ENCODE results near the gene NLK. TPM values are rescaled to one million over a fixed set of nuclear protein-coding genes. Genes with fewer than 3 reads are reported as not detected.

NLK gene
- total RNA-seq, 1 donor from 2014 or later, result 17.5 TPM

- H3K4me3 Mint-ChIP-seq (ENCODE audit: unreplicated experiment), result no peak overlapping the region
- no peak overlapping the region for H3K27ac Mint-ChIP-seq (ENCODE audit: unreplicated experiment)
- no peak for TF ChIP-seq CTCF (IDR thresholded peaks at IDR 0.05)
- H3K36me3 Mint-ChIP-seq (ENCODE audit: unreplicated experiment), result no peaks in the 10 kb centered on the region
- no peak for DNase-seq (ENCODE audit: extremely low spot score, unreplicated experiment)
- H3K4me1 Mint-ChIP-seq (ENCODE audit: unreplicated experiment), result peaks cover 32% of the 10 kb centered on the region
- no peaks in the 10 kb centered on the region for H3K9me3 Mint-ChIP-seq (ENCODE audit: unreplicated experiment)
- no peaks in the 10 kb centered on the region for H3K27me3 Mint-ChIP-seq (ENCODE audit: unreplicated experiment)
Measured at GRCh38 chr17:28057731-28058246, 15.3 kb downstream of the NLK start.

- Mint-ChIP-seq H3K9me3 (ENCODE audit: unreplicated experiment) (no peaks in the 10 kb centered on the region), H3K4me3 (ENCODE audit: unreplicated experiment) (no peak overlapping the region), H3K27me3 (ENCODE audit: unreplicated experiment) (no peaks in the 10 kb centered on the region), H3K27ac (ENCODE audit: unreplicated experiment) (no peak overlapping the region), H3K36me3 (ENCODE audit: unreplicated experiment) (no peaks in the 10 kb centered on the region), H3K4me1 (ENCODE audit: unreplicated experiment) (peaks cover 23% of the 10 kb centered on the region)
- DNase-seq (ENCODE audit: extremely low spot score, unreplicated experiment), result no peak
- TF ChIP-seq CTCF (IDR thresholded peaks at IDR 0.05), result no peak
Measured at GRCh38 chr17:28059675-28060074, 17.2 kb downstream of the NLK start.

GRCh38 chr17:28065706-28066105 lies 23.2 kb downstream of the NLK start:
- H3K36me3 Mint-ChIP-seq (ENCODE audit: unreplicated experiment), result no peaks in the 10 kb centered on the region
- no peak overlapping the region for H3K27ac Mint-ChIP-seq (ENCODE audit: unreplicated experiment)
- DNase-seq (ENCODE audit: extremely low spot score, unreplicated experiment), result no peak

GRCh38 chr17:28069061-28069460 lies 26.6 kb downstream of the NLK start:
- H3K4me3 Mint-ChIP-seq (ENCODE audit: unreplicated experiment), result no peak overlapping the region
- peaks cover 8% of the 10 kb centered on the region for H3K9me3 Mint-ChIP-seq (ENCODE audit: unreplicated experiment)
- peaks cover 21% of the 10 kb centered on the region for H3K4me1 Mint-ChIP-seq (ENCODE audit: unreplicated experiment)

More at GRCh38 chr17:28065706-28066105, 23.2 kb downstream of the NLK start:
- peaks cover 2% of the 10 kb centered on the region for H3K4me1 Mint-ChIP-seq (ENCODE audit: unreplicated experiment)
- no peaks in the 10 kb centered on the region for H3K27me3 Mint-ChIP-seq (ENCODE audit: unreplicated experiment)
- H3K4me3 Mint-ChIP-seq (ENCODE audit: unreplicated experiment), result no peak overlapping the region
- no peak for TF ChIP-seq CTCF (IDR thresholded peaks at IDR 0.05)
- no peaks in the 10 kb centered on the region for H3K9me3 Mint-ChIP-seq (ENCODE audit: unreplicated experiment)

GRCh38 chr17:28071179-28071578 lies 28.7 kb downstream of the NLK start:
- Mint-ChIP-seq H3K27ac (ENCODE audit: unreplicated experiment) (peak overlapping the region; percentile 19), H3K36me3 (ENCODE audit: unreplicated experiment) (peaks cover 5% of the 10 kb centered on the region), H3K27me3 (ENCODE audit: unreplicated experiment) (no peaks in the 10 kb centered on the region), H3K9me3 (ENCODE audit: unreplicated experiment) (peaks cover 8% of the 10 kb centered on the region), H3K4me1 (ENCODE audit: unreplicated experiment) (peaks cover 21% of the 10 kb centered on the region), H3K4me3 (ENCODE audit: unreplicated experiment) (no peak overlapping the region)
- DNase-seq (ENCODE audit: extremely low spot score, unreplicated experiment), result no peak
- TF ChIP-seq CTCF (IDR thresholded peaks at IDR 0.05), result no peak

More at GRCh38 chr17:28069061-28069460, 26.6 kb downstream of the NLK start:
- TF ChIP-seq CTCF (IDR thresholded peaks at IDR 0.05), result no peak
- Mint-ChIP-seq H3K27me3 (ENCODE audit: unreplicated experiment) (no peaks in the 10 kb centered on the region), H3K27ac (ENCODE audit: unreplicated experiment) (no peak overlapping the region), H3K36me3 (ENCODE audit: unreplicated experiment) (peaks cover 5% of the 10 kb centered on the region)
- DNase-seq (ENCODE audit: extremely low spot score, unreplicated experiment), result no peak
